HCT116 (cell line): Measurements from ENCODE around the gene ZSCAN5A. TPM values are rescaled to one million over a fixed set of nuclear protein-coding genes. Genes with fewer than 3 reads are reported as not detected.

Experiments used
- ATAC-seq: fragments of 200-7000 bp; cut with Tn5 transposase; 2 replicates; pipeline ENCODE4 v1.9.1; 2020; ENCODE audit warnings: mild to moderate bottlenecking, moderate library complexity
- BruUV-seq: library from RNA; stranded (reverse); fragments of 400-500 nt; replicated peaks from 2 replicates; lab custom pipeline; 2021; lab: Mats Ljungman, UMichigan
- CTCF ChIA-PET: fragments of 300-600 bp; sonication (Branson Sonifier 250); formaldehyde crosslinking; loops from one replicate; lab custom pipeline; 2021; ENCODE audit warnings: antibody characterized with exemption; lab: Charles Lee
- POLR2A ChIA-PET: fragments of 300-600, 350-600 bp; sonication (Branson Sonifier 250); formaldehyde crosslinking; loops from one replicate; lab custom pipeline; 2021; ENCODE audit warnings: antibody characterized with exemption; lab: Charles Lee
- RAD21 ChIA-PET, 2 experiments: fragments of 300-600 bp; sonication (Branson Sonifier 250); formaldehyde crosslinking; loops; one replicate each; lab custom pipeline; 2023; ENCODE audit warnings: low total read pairs in 2 of 2; ENCODE audit not compliant: uncharacterized antibody in 2 of 2, unreplicated experiment in 2 of 2, low non-redundant PET in 1 of 2; lab: Charles Lee
- DNase-seq: peaks from one replicate; pipeline ENCODE4 v3.0.0-alpha.2; 2010; ENCODE audit warnings: low read depth, low spot score
- H2AFZ ChIP-seq: fragments of 200-600 bp; shearing (Covaris generic), sonication (generic); 2 replicates; pipeline ENCODE4 v1.6.1; 2017; ENCODE audit warnings: low read depth, mixed run types, mixed read lengths, antibody characterized with exemption, low read length; ENCODE audit not compliant: poor library complexity, severe bottlenecking
- H3K27ac ChIP-seq: 2 replicates; pipeline ENCODE4 v1.5.1; 2012; ENCODE audit warnings: low read depth, low read length
- H3K27me3 ChIP-seq: fragments of 200-600 bp; sonication (generic); 2 replicates; pipeline ENCODE4 v1.6.1; 2016; ENCODE audit warnings: mixed run types, low read length, mixed read lengths; ENCODE audit not compliant: insufficient read depth
- H3K36me3 ChIP-seq, 2 experiments: fragments of 200-500 bp in 1 of 2; fragments of 200-600 bp in 1 of 2; sonication (Bioruptor generic) in 1 of 2; sonication (generic) in 1 of 2; 2 replicates each; pipeline versions ENCODE4 v1.5.1 to v1.6.1; 2014 to 2016; ENCODE audit warnings: low read length in 2 of 2, inconsistent platforms in 1 of 2, mixed read lengths in 1 of 2, mixed run types in 1 of 2; ENCODE audit not compliant: insufficient read depth in 2 of 2, control insufficient read depth in 1 of 2
- H3K4me1 ChIP-seq, 2 experiments: fragments of 200-600 bp in 1 of 2; sonication (generic) in 1 of 2; 2 replicates each; pipeline versions ENCODE4 v1.5.1 to v1.6.1; 2012 to 2017; ENCODE audit warnings: low read length in 2 of 2, inconsistent platforms in 1 of 2, mild to moderate bottlenecking in 1 of 2, mixed read lengths in 1 of 2, mixed run types in 1 of 2, moderate library complexity in 1 of 2; ENCODE audit not compliant: insufficient read depth in 2 of 2, control insufficient read depth in 1 of 2
- H3K4me2 ChIP-seq: fragments of 200-600 bp; sonication (generic); 2 replicates; pipeline ENCODE4 v1.6.1; 2017; ENCODE audit warnings: mixed run types, low read length, mixed read lengths
- H3K4me3 ChIP-seq, 2 experiments: fragments of 200-600 bp in 1 of 2; sonication (generic) in 1 of 2; replicated peaks in 1 of 2; 2 replicates each; pipeline ENCODE4 v1.5.1; 2011 to 2016; ENCODE audit warnings: low read length in 2 of 2, control low read depth in 1 of 2, low read depth in 1 of 2, mild to moderate bottlenecking in 1 of 2, mixed read lengths in 1 of 2, mixed run types in 1 of 2
- H3K79me2 ChIP-seq: fragments of 200-600 bp; sonication (generic); 2 replicates; pipeline ENCODE4 v1.6.1; 2017; ENCODE audit warnings: mild to moderate bottlenecking, mixed run types, low read length, moderate library complexity, mixed read lengths; ENCODE audit not compliant: insufficient read depth
- H3K9ac ChIP-seq: fragments of 200-600 bp; sonication (generic); 2 replicates; pipeline ENCODE4 v1.6.1; 2016; ENCODE audit warnings: low read length, mixed read lengths
- H3K9me2 ChIP-seq: fragments of 200-600 bp; sonication (generic), shearing (Covaris generic); 2 replicates; pipeline ENCODE4 v1.6.1; 2017; ENCODE audit warnings: mixed run types, mild to moderate bottlenecking, moderate library complexity; ENCODE audit not compliant: insufficient read depth
- H3K9me3 ChIP-seq, 2 experiments: fragments of 200-500 bp in 1 of 2; fragments of 200-600 bp in 1 of 2; sonication (Bioruptor generic) in 1 of 2; sonication (generic) in 1 of 2; 2 replicates each; pipeline ENCODE4 v1.6.1; 2014 to 2017; ENCODE audit warnings: low read length in 2 of 2, mixed read lengths in 2 of 2, inconsistent platforms in 1 of 2, low read depth in 1 of 2, mild to moderate bottlenecking in 1 of 2, mixed run types in 1 of 2, moderate library complexity in 1 of 2; ENCODE audit not compliant: control insufficient read depth in 1 of 2, insufficient read depth in 1 of 2
- H4K20me1 ChIP-seq: fragments of 200-600 bp; sonication (generic), shearing (Covaris generic); 2 replicates; pipeline ENCODE4 v1.6.1; 2017; ENCODE audit warnings: mixed run types, mild to moderate bottlenecking, moderate library complexity; ENCODE audit not compliant: insufficient read depth
- CEBPB ChIP-seq: IDR thresholded peaks from 2 replicates; pipeline ENCODE4 v1.6.1; 2012; ENCODE audit warnings: low read depth
- EGR1 ChIP-seq: IDR thresholded peaks from 2 replicates; pipeline ENCODE4 v1.6.1; 2012; ENCODE audit warnings: low read depth
- EZH2 ChIP-seq: fragments of 200-600 bp; sonication (generic); IDR thresholded peaks from 2 replicates; pipeline ENCODE4 v1.6.1; 2017; ENCODE audit warnings: antibody characterized with exemption, mixed run types
- JUND ChIP-seq: IDR thresholded peaks from 2 replicates; pipeline ENCODE4 v1.6.1; 2012
- SIN3A ChIP-seq: IDR thresholded peaks from 2 replicates; pipeline ENCODE4 v1.6.1; 2012; ENCODE audit warnings: low read depth
- intact Hi-C: fragments of 100-400 bp; cut with micrococcal nuclease; formaldehyde crosslinking; loops from 2 replicates; pipeline ENCODE4 v1.10.0; 2022
- total RNA-seq: library from RNA; stranded (reverse); gene quantifications from one replicate; pipeline ENCODE4 v1.2.1, GENCODE V29; 2021; ENCODE audit not compliant: unreplicated experiment
- TF ChIP-seq, protein P1 (sequence below): IDR thresholded peaks from 2 replicates; pipeline ENCODE4 v1.6.1; 2012
- TF ChIP-seq, protein P2 (sequence below): IDR thresholded peaks from 2 replicates; pipeline ENCODE4 v1.6.1; 2012; ENCODE audit warnings: low read depth
- TF ChIP-seq, protein P3 (sequence below): IDR thresholded peaks from 2 replicates; pipeline ENCODE4 v1.6.1; 2012

ZSCAN5A gene
- total RNA-seq, 1 experiment from 2014 or later, result 9.2 TPM

DNA sequence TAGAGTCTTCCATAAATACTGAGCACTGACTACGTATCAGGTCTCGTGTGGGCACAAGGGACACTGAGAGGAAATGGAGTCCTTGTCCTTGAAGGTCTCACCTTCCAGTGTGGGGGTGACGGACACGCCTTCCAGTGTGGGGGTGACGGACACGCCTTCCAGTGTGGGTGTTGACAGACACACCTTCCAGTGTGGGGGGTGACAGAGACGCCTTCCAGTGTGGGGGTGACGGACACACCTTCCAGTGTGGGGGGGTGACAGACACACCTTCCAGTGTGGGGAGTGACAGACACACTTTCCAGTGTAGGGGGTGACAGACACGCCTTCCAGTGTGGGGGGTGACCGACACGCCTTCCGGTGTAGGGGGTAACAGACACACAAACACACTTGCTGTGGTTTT lies 56.4 kb downstream of the ZSCAN5A start:
- POLR2A ChIA-PET, result no interaction called here
- CTCF ChIA-PET, result interaction anchor here (0.9 kb wide), 1 partner anchor 51 kb away, joined by 3 read pairs; no protein-coding TSS in a partner anchor
- ATAC-seq, result no peak

More for the DNA sequence above, 56.4 kb downstream of the ZSCAN5A start:
- Histone ChIP-seq H3K9ac (no peak overlapping the region), H2AFZ (no peak overlapping the region), H3K4me2 (no peak overlapping the region), H3K27me3 (no peaks in the 10 kb centered on the region), H3K36me3 (no peaks in the 10 kb centered on the region), H3K4me3 (no peak overlapping the region), H3K27ac (no peak overlapping the region), H4K20me1 (no peaks in the 10 kb centered on the region), H3K4me1 (no peaks in the 10 kb centered on the region), H3K9me3 (no peaks in the 10 kb centered on the region), H3K9me2 (no peaks in the 10 kb centered on the region), H3K79me2 (no peaks in the 10 kb centered on the region)
- intact Hi-C loops, result no loop called here
- RAD21 ChIA-PET, result no interaction called here
- TF ChIP-seq, protein P1, sequence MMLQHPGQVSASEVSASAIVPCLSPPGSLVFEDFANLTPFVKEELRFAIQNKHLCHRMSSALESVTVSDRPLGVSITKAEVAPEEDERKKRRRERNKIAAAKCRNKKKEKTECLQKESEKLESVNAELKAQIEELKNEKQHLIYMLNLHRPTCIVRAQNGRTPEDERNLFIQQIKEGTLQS, result no peak
- TF ChIP-seq SIN3A, result no peak
- TF ChIP-seq CEBPB, result no peak
- TF ChIP-seq, protein P2, sequence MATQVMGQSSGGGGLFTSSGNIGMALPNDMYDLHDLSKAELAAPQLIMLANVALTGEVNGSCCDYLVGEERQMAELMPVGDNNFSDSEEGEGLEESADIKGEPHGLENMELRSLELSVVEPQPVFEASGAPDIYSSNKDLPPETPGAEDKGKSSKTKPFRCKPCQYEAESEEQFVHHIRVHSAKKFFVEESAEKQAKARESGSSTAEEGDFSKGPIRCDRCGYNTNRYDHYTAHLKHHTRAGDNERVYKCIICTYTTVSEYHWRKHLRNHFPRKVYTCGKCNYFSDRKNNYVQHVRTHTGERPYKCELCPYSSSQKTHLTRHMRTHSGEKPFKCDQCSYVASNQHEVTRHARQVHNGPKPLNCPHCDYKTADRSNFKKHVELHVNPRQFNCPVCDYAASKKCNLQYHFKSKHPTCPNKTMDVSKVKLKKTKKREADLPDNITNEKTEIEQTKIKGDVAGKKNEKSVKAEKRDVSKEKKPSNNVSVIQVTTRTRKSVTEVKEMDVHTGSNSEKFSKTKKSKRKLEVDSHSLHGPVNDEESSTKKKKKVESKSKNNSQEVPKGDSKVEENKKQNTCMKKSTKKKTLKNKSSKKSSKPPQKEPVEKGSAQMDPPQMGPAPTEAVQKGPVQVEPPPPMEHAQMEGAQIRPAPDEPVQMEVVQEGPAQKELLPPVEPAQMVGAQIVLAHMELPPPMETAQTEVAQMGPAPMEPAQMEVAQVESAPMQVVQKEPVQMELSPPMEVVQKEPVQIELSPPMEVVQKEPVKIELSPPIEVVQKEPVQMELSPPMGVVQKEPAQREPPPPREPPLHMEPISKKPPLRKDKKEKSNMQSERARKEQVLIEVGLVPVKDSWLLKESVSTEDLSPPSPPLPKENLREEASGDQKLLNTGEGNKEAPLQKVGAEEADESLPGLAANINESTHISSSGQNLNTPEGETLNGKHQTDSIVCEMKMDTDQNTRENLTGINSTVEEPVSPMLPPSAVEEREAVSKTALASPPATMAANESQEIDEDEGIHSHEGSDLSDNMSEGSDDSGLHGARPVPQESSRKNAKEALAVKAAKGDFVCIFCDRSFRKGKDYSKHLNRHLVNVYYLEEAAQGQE, result no peak
- no peak for TF ChIP-seq EGR1
- no peak for TF ChIP-seq EZH2
- TF ChIP-seq, protein P3, sequence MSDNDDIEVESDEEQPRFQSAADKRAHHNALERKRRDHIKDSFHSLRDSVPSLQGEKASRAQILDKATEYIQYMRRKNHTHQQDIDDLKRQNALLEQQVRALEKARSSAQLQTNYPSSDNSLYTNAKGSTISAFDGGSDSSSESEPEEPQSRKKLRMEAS, result no peak
- no peak for TF ChIP-seq JUND
- DNase-seq, result no peak
- BruUV-seq, result no TSS peak
